ENCODE results near the gene DMBT1. TPM values are rescaled to one million over a fixed set of nuclear protein-coding genes. Genes with fewer than 3 reads are reported as not detected.

DMBT1 gene
- total and polyA plus RNA-seq, 2 donors from 2014 or later = 0.06 TPM; not detected in 1

DNA sequence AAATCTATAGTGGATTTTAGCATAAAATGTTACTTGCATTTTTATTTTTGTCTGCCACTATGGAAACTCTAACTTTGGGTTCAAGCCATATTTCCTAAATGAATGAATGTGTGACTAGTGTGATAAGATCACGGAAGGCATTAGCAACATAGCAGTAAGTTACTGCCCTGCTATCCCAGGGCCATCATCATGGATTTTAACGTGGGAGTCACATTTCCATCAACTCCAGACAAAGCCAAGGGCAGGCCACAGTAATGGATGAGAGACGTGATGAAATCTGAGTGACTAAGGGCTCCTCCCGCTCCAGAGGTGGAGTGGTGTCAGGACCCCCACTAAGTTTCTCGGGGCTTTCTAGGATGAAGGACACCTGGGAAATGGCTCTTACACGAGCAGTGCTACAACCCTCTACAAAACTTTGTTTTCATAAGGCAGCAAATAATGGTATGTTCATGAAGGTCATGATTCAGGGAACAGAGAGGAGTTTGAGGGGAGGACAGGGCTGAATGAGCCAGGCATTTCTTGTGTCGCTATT is 104.8 kb downstream of the DMBT1 start:
- no peaks in the 10 kb centered on the region for H3K27me3 ChIP-seq (ENCODE audit: control insufficient read depth, insufficient read depth, low read length)
- DNase-seq (peak in 3 of 5 donors; percentile 58 to 79 (median 75)), FAIRE-seq (no peak)

DNA sequence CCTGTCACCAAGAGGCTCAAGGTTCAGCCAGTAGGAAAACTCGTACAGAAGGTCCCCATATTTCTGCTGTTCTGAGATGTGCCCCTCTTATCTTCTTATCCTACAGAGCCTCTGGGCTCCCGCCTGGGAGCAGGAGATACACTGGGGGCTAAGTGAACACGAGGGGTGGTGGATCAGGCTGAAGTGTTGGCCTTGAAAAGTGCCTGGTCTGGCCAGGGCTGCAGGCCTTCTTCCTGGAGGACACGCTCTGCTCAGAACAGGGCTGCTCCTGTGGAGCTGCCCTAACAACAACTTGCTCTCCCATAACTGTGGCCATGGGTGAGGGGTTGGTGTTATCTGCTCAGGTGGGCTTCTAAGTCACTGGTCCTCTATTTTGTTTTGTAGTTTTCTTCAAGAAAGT is 105.4 kb downstream of the DMBT1 start:
- no peaks in the 10 kb centered on the region for H3K4me1 ChIP-seq (ENCODE audit: control insufficient read depth in 2 of 3, insufficient read depth in 2 of 3, low read depth in 1 of 3, low read length in 3 of 3)
- no peak overlapping the region for H3K9ac ChIP-seq (ENCODE audit: low read length in 3 of 3)
- H3K4me3 ChIP-seq (ENCODE audit: low read length in 3 of 3) = no peak overlapping the region
- no peaks in the 10 kb centered on the region for H3K36me3 ChIP-seq (ENCODE audit: control insufficient read depth in 2 of 3, insufficient read depth in 3 of 3, low read length in 3 of 3)
- intact Hi-C loops (cut with DNase I) = no loop called here
- no peak overlapping the region for H3K27ac ChIP-seq (ENCODE audit: low read depth in 2 of 2, low read length in 2 of 2)
- no peaks in the 10 kb centered on the region for H3K9me3 ChIP-seq (ENCODE audit: control insufficient read depth in 2 of 3, insufficient read depth in 1 of 3, low read length in 3 of 3)
- H3K27me3 ChIP-seq (ENCODE audit: control insufficient read depth, insufficient read depth, low read length) = no peaks in the 10 kb centered on the region
- FAIRE-seq = no peak
- TF ChIP-seq, protein P1, sequence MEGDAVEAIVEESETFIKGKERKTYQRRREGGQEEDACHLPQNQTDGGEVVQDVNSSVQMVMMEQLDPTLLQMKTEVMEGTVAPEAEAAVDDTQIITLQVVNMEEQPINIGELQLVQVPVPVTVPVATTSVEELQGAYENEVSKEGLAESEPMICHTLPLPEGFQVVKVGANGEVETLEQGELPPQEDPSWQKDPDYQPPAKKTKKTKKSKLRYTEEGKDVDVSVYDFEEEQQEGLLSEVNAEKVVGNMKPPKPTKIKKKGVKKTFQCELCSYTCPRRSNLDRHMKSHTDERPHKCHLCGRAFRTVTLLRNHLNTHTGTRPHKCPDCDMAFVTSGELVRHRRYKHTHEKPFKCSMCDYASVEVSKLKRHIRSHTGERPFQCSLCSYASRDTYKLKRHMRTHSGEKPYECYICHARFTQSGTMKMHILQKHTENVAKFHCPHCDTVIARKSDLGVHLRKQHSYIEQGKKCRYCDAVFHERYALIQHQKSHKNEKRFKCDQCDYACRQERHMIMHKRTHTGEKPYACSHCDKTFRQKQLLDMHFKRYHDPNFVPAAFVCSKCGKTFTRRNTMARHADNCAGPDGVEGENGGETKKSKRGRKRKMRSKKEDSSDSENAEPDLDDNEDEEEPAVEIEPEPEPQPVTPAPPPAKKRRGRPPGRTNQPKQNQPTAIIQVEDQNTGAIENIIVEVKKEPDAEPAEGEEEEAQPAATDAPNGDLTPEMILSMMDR (IDR thresholded peaks at IDR 0.05; ENCODE audit: borderline replicate concordance, extremely low read depth, insufficient read depth) = no peak
- DNase-seq = peak in 1 of 5 donors; percentile 14

More for the DNA sequence above, 104.8 kb downstream of the DMBT1 start:
- H3K27ac ChIP-seq (ENCODE audit: low read depth in 2 of 2, low read length in 2 of 2) = no peak overlapping the region
- H3K4me1 ChIP-seq (ENCODE audit: control insufficient read depth in 2 of 3, insufficient read depth in 2 of 3, low read depth in 1 of 3, low read length in 3 of 3) = no peaks in the 10 kb centered on the region
- no peaks in the 10 kb centered on the region for H3K9me3 ChIP-seq (ENCODE audit: control insufficient read depth in 2 of 3, insufficient read depth in 1 of 3, low read length in 3 of 3)
- no peak overlapping the region for H3K9ac ChIP-seq (ENCODE audit: low read length in 3 of 3)
- TF ChIP-seq, protein P1 (IDR thresholded peaks at IDR 0.05; ENCODE audit: borderline replicate concordance, extremely low read depth, insufficient read depth) = no peak
- no peak overlapping the region for H3K4me3 ChIP-seq (ENCODE audit: low read length in 3 of 3)
- intact Hi-C loops (cut with DNase I) = no loop called here
- H3K36me3 ChIP-seq (ENCODE audit: control insufficient read depth in 2 of 3, insufficient read depth in 3 of 3, low read length in 3 of 3) = no peaks in the 10 kb centered on the region

DNA sequence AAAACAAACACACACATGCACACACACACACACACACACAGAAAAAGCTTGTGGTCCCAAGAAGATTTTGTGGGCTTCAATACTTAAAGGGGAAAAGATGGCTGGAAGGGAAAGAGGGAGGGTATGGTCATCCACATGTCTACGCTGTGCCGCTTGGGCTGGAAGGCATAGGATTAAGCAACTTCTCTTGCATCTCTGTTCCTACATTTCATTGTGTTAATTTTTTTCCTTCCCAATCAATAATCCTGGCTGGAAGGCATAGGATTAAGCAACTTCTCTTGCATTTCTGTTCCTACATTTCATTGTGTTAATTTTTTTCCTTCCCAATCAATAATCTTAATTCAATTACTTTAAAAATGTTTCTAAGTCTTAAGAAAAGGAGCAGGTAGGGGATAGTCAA is 108.5 kb downstream of the DMBT1 start:
- DNase-seq = no peak
- no peak for FAIRE-seq
- no peaks in the 10 kb centered on the region for H3K9me3 ChIP-seq (ENCODE audit: control insufficient read depth in 2 of 3, insufficient read depth in 1 of 3, low read length in 3 of 3)
- no peak overlapping the region for H3K4me3 ChIP-seq (ENCODE audit: low read length in 3 of 3)
- intact Hi-C loops (cut with DNase I) = no loop called here
- H3K36me3 ChIP-seq (ENCODE audit: control insufficient read depth in 2 of 3, insufficient read depth in 3 of 3, low read length in 3 of 3) = no peaks in the 10 kb centered on the region
- no peak overlapping the region for H3K27ac ChIP-seq (ENCODE audit: low read depth in 2 of 2, low read length in 2 of 2)
- TF ChIP-seq, protein P1 (IDR thresholded peaks at IDR 0.05; ENCODE audit: borderline replicate concordance, extremely low read depth, insufficient read depth) = no peak
- no peaks in the 10 kb centered on the region for H3K4me1 ChIP-seq (ENCODE audit: control insufficient read depth in 2 of 3, insufficient read depth in 2 of 3, low read depth in 1 of 3, low read length in 3 of 3)
- H3K9ac ChIP-seq (ENCODE audit: low read length in 3 of 3) = no peak overlapping the region
- H3K27me3 ChIP-seq (ENCODE audit: control insufficient read depth, insufficient read depth, low read length) = no peaks in the 10 kb centered on the region

DNA sequence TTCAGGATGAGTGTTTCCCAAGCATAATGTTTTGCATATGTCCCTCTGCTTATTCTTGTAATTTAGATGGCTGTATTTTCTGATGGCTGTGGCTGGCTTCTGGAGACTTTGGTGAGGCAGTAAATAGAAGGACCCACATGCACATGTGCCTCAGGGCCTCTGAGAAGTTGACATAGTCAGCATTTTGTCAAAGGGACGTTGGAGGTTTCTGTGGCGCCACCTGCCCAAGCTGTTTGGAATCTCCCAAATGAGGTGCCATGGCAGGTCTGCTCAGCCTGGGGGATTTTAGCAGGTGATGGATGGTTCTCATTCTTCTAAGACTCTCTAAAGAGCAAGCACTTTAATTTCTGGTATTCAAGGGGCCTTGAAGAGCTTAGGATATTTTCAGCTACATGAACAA is 109.3 kb downstream of the DMBT1 start:
- Histone ChIP-seq H3K4me3 (ENCODE audit: low read length in 3 of 3) (no peak overlapping the region), H3K9ac (ENCODE audit: low read length in 3 of 3) (no peak overlapping the region), H3K9me3 (ENCODE audit: control insufficient read depth in 2 of 3, insufficient read depth in 1 of 3, low read length in 3 of 3) (no peaks in the 10 kb centered on the region), H3K27ac (ENCODE audit: low read depth in 2 of 2, low read length in 2 of 2) (no peak overlapping the region), H3K36me3 (ENCODE audit: control insufficient read depth in 2 of 3, insufficient read depth in 3 of 3, low read length in 3 of 3) (no peaks in the 10 kb centered on the region), H3K4me1 (ENCODE audit: control insufficient read depth in 2 of 3, insufficient read depth in 2 of 3, low read depth in 1 of 3, low read length in 3 of 3) (no peaks in the 10 kb centered on the region), H3K27me3 (ENCODE audit: control insufficient read depth, insufficient read depth, low read length) (no peaks in the 10 kb centered on the region)
- no peak for DNase-seq
- FAIRE-seq = no peak
- TF ChIP-seq, protein P1 (IDR thresholded peaks at IDR 0.05; ENCODE audit: borderline replicate concordance, extremely low read depth, insufficient read depth) = no peak
- intact Hi-C loops (cut with DNase I) = no loop called here
